HG02623 (cell line): Measurements from ENCODE around the gene H2BK1.

Experiments
- ATAC-seq: cut with Tn5 transposase; IDR thresholded peaks from one replicate; pipeline ENCODE4 v1.9.1; 2021; ENCODE audit warnings: moderate library complexity; ENCODE audit not compliant: unreplicated experiment

The H2BK1 gene

DNA sequence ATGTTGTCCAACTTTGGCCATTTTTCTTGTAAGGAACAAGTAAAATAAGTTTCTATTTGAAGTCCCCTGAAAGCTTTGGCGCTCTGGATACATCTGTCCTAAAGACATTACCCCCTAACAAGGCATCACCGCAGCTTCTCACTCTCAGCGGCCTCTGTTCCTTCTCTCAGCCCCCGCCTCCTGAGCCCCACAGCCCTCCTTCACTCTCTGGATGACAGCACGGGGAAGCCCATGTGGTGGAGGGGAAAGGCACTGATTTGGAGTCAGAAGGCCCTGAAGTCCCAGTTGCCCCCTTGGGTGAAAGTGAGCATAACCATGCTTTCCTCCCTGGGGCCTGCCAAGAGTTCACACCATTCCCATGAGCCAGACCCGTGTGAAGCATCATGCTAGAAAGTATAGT, 4.6 kb downstream of the H2BK1 start:
- no peak for ATAC-seq

GRCh38 chr7:151204383-151205032, 5.8 kb downstream of the H2BK1 start:
- no peak for ATAC-seq

GRCh38 chr7:151202836-151203235, 7.5 kb downstream of the H2BK1 start:
- no peak for ATAC-seq

GRCh38 chr7:151201751-151202150, 8.5 kb downstream of the H2BK1 start:
- ATAC-seq, result no peak

- ATAC-seq, result no peak
Observed at GRCh38 chr7:151201344-151201743, 8.9 kb downstream of the H2BK1 start.

- no peak for ATAC-seq
Observed at GRCh38 chr7:151198945-151199848, 11.1 kb downstream of the H2BK1 start.

GRCh38 chr7:151197932-151198331, 12.4 kb downstream of the H2BK1 start:
- ATAC-seq, result no peak

- no peak for ATAC-seq
Observed at GRCh38 chr7:151195616-151196450, 14.5 kb downstream of the H2BK1 start.

DNA sequence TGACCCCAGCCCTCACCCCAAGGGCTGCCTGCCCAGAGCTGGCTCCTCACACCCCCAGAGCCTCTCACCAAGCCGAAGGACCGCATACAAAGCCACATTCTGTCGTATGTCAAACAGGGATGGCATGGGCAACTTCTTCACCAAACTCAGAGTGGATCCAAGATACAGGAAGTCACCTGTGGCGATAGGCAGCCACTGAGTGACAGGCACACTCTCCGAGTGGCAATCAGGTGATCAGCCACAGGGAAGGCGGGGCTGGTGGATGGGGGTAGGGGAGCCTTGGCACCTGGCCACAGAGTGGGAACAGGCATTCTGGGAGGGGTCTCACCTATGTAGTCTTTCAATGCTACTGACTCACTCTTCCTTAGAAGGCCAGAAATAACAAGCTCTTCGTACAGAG, 16.1 kb downstream of the H2BK1 start:
- ATAC-seq, result no peak

GRCh38 chr7:151193203-151193978, 16.9 kb downstream of the H2BK1 start:
- ATAC-seq, result no peak

- ATAC-seq, result no peak
Observed at GRCh38 chr7:151192002-151192539, 18.2 kb downstream of the H2BK1 start.

DNA sequence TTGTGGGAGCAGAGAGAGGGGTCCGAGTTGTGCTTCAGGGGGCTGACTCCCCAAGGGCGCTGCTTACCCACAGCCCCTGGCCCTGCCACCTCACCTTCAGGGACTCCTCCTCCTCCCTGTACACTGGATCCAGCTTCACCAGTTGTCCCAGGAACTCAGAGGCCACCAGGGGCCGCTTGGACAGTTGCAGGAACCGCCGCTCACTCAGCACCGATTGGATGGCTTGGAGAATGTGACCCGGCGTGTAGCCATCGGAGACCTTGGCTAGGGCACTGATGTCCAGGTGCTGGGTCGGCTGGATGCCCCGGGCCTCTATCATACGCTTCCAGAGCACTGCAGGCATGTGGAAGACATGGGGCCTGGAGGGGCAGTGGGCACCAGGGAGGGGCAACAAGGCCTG, 18.7 kb downstream of the H2BK1 start:
- ATAC-seq, result no peak

GRCh38 chr7:151189038-151189437, 21.2 kb downstream of the H2BK1 start:
- ATAC-seq, result no peak

DNA sequence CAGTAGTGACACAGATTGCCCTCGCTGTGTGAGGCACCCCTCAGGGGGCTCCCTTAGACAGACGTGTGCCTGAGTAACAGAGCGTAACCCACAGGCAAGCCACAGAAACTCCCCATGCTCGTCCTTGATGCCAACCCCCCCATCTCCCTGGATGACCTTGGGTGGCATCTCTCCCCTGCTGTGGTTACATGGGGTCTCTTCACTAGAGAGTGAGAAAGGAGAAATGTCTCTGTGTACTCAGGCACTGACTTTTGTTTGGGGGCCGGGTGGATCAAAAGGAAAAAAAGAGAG, 22.1 kb downstream of the H2BK1 start:
- ATAC-seq, result no peak

DNA sequence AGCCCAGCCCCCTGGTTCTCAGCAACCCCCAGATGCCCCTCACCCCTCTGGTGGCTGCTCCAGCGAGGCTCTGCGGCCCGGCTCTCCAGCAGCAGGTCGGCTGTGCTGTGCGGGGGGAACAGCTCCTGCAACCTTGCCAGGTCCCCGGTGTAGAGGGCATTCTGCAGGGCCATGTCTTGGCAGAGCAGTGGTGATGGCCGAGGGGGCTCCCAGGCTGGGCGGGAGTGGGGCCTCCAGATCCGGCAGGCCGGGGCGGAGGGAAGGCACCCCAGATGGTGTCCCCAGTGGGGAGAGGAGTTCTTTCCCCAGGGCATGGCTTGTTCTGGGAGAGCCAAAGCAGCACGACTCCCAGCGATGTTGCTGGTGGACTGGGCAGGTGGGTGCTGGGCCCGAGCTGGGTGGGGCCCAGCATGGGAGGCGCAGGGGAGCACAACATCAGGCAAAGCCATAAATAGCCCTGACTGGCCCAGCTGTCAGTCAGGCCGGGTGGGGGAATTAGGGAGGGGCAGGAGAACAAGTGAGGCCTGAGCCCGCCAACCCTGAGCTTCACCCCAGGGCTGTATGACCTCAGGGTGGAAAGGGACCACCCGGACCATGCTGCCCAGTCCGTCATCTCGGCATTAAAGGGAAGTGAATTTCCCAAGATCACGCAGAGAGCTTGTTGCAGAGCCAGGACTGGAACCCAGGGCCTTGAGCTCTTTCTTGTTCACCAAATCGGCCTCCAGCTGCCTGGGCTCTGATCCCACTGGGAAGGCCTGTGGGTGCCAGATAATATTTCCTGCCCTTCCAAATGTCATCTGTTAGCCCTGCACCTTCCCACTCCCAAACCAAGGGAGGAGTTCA, 22.7 kb downstream of the H2BK1 start:
- no peak for ATAC-seq

- no peak for ATAC-seq
Observed at GRCh38 chr7:151186640-151187408, 23.5 kb downstream of the H2BK1 start, which contains the start of gene ASB10. Gene ASB10, minus strand, starts transcription at chr7:151187250. Its CDS starts 120 bp downstream, at chr7:151187130.

GRCh38 chr7:151185762-151186639, 24.3 kb downstream of the H2BK1 start:
- no peak for ATAC-seq

DNA sequence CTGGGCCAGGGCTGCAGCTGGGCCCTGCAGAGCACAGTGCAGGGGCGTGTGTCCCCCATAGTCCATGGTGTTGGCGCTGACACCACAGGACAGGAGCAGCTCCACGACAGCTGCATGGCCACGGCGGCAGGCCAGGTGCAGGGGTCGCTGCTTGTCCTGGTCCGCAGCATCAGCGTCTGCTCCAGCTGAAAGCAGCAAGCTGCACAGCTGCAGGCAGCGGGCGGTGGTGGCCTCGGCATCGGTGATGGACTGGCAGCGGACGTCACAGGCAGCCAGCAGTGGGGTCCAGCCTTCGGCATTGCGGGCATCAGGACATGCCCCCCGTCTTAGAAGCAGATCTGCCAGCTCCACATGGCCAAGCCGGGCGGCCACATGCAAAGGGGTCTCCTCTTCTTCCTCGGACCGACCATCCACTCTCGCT, 29.3 kb downstream of the H2BK1 start:
- no peak for ATAC-seq
